ENCODE data around the gene UBE2F. TPM values are rescaled to one million over a fixed set of nuclear protein-coding genes. Genes with fewer than 3 reads are reported as not detected.

The UBE2F gene
- total RNA-seq, 1 donor from 2014 or later = 62.3 TPM

- H3K36me3 ChIP-seq (ENCODE audit: control insufficient read depth, insufficient read depth, low read length) = no peaks in the 10 kb centered on the region
- no peak for DNase-seq (ENCODE audit: low read depth)
- no peak for TF ChIP-seq CTCF (IDR thresholded peaks at IDR 0.05; ENCODE audit: insufficient read depth, low read length, poor library complexity, severe bottlenecking)
- H3K4me3 ChIP-seq (ENCODE audit: low read depth, low read length) = no peak overlapping the region
- no peaks in the 10 kb centered on the region for H3K27me3 ChIP-seq (ENCODE audit: control insufficient read depth, insufficient read depth, low read length)
These were observed 124.1 kb downstream of the UBE2F start for GRCh38 chr2:238090887-238091286.

GRCh38 chr2:238091436-238092060, 124.7 kb downstream of the UBE2F start:
- no peak overlapping the region for H3K4me3 ChIP-seq (ENCODE audit: low read depth, low read length)
- no peaks in the 10 kb centered on the region for H3K36me3 ChIP-seq (ENCODE audit: control insufficient read depth, insufficient read depth, low read length)
- no peak for TF ChIP-seq CTCF (IDR thresholded peaks at IDR 0.05; ENCODE audit: insufficient read depth, low read length, poor library complexity, severe bottlenecking)
- H3K27me3 ChIP-seq (ENCODE audit: control insufficient read depth, insufficient read depth, low read length) = no peaks in the 10 kb centered on the region
- no peak for DNase-seq (ENCODE audit: low read depth)

Other genes with a start within 250 kb of the UBE2F start
- 0.07 and 0.50 TPM in 2 replicates for gene RBM44, start 168.2 kb upstream of the UBE2F start, total RNA-seq
- 3.1 and 4.4 TPM in 2 replicates for gene RAMP1, start 107.4 kb upstream of the UBE2F start, total RNA-seq
- 24.9 and 32.1 TPM in 2 replicates for gene SCLY, start 94.0 kb downstream of the UBE2F start, total RNA-seq
- gene ESPNL, start 133.3 kb downstream of the UBE2F start, total RNA-seq = 3.5 and 3.8 TPM in 2 replicates
- gene KLHL30, start 171.7 kb downstream of the UBE2F start, total RNA-seq = 1.2 and 2.4 TPM in 2 replicates
- gene ERFE, start 192.0 kb downstream of the UBE2F start, total RNA-seq = 106 and 113 TPM in 2 replicates
- gene ILKAP, start 236.7 kb downstream of the UBE2F start, total RNA-seq = 26.5 and 29.5 TPM in 2 replicates